Immature natural killer cell (primary cell): ENCODE measurements around the gene NUDT4. TPM values are rescaled to one million over a fixed set of nuclear protein-coding genes. Genes with fewer than 3 reads are reported as not detected.
"Not testable (repeated sequence)": the region's sequence is repeated elsewhere in the genome, so short reads cannot be mapped to it uniquely, and the experiment has no call there.

Experiments used
- DNase-seq, 3 donors: peaks; one replicate each; pipeline ENCODE4 v3.0.0; 2022; ENCODE audit warnings: mixed read lengths in 1 of 3
- H3K27ac Mint-ChIP-seq, 6 donors: one replicate each; pipeline ENCODE4 v1.8.0; 2020; ENCODE audit warnings: mixed read lengths in 6 of 6, mild to moderate bottlenecking in 5 of 6, inconsistent platforms in 4 of 6, moderate library complexity in 3 of 6
- H3K27me3 Mint-ChIP-seq, 3 donors: one replicate each; pipeline ENCODE4 v1.8.0; 2020 to 2021; ENCODE audit warnings: low read depth in 3 of 3, mild to moderate bottlenecking in 3 of 3, mixed read lengths in 3 of 3, moderate library complexity in 3 of 3, inconsistent platforms in 1 of 3
- H3K36me3 Mint-ChIP-seq, 3 donors: one replicate each; pipeline ENCODE4 v1.8.0; 2020; ENCODE audit warnings: mixed read lengths in 3 of 3, inconsistent platforms in 2 of 3, mild to moderate bottlenecking in 2 of 3
- H3K4me1 Mint-ChIP-seq, 2 donors: one replicate each; pipeline ENCODE4 v1.8.0; 2020; ENCODE audit warnings: inconsistent platforms in 2 of 2, mild to moderate bottlenecking in 2 of 2, mixed read lengths in 2 of 2, moderate library complexity in 1 of 2
- H3K4me3 Mint-ChIP-seq, 5 donors: one replicate each; pipeline ENCODE4 v1.8.0; 2020; ENCODE audit warnings: mild to moderate bottlenecking in 5 of 5, mixed read lengths in 5 of 5, inconsistent platforms in 3 of 5, moderate library complexity in 3 of 5
- H3K9me3 Mint-ChIP-seq, 6 donors: one replicate each; pipeline ENCODE4 v1.8.0; 2020; ENCODE audit warnings: mild to moderate bottlenecking in 6 of 6, mixed read lengths in 6 of 6, inconsistent platforms in 4 of 6, moderate library complexity in 3 of 6
- polyA plus RNA-seq, 3 donors: library from polyadenylated mRNA; unstranded; fragments of 300-500 nt; fragmentation: Illumina TruSeq; gene quantifications; one replicate each; pipeline ENCODE4 v1.2.3, GENCODE V29; 2021

The NUDT4 gene
- polyA plus RNA-seq, 3 donors from 2014 or later, result 29.7 to 34.1 (median 30.6) TPM

DNA sequence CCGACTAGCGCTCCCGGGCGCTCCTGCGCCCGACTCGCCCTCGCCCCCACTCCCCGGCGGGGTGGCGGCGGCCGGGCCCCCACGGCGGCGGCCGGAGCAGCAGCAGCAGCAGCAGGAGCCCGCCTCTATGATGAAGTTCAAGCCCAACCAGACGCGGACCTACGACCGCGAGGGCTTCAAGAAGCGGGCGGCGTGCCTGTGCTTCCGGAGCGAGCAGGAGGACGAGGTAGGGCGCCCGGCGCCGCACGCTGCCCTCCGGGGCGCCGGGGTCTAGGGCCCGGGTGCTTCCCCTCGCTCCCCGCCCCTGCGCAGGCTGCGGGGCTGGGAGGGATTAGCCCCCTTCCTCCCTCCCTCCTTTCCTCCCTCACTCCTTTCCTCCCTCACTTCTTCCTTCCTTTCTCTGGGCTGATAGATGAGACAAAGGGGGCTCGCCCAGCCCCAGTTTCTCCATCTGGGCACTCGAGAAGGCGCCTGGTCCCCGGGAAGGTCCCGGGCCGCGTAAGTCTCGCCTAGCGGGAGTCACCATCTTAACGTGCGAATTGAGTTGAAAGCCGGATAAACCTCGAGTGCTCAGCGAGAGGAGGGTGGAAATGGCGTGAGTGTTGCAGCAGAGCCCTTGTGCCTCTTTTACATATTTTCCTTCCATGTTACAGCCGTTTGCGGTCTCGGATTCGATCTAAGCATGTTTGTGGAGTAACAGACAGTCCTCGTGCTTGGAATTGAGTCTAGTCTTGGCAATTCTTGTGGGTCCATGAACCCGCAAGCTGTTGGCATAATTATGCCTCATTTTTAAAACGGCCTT is 672 bp downstream of the NUDT4 start:
- H3K36me3 Mint-ChIP-seq, H3K27me3 Mint-ChIP-seq, H3K9me3 Mint-ChIP-seq: not testable (repeated sequence)
- Mint-ChIP-seq H3K4me1 (peaks cover 46 to 47% of the 10 kb centered on the region in 2 donors), H3K4me3 (peak overlapping the region; percentile 97 to 100 (median 99)), H3K27ac (peak overlapping the region; percentile 94 to 99 (median 97))
- DNase-seq, result peak; percentile 59 to 63 (median 61)

DNA sequence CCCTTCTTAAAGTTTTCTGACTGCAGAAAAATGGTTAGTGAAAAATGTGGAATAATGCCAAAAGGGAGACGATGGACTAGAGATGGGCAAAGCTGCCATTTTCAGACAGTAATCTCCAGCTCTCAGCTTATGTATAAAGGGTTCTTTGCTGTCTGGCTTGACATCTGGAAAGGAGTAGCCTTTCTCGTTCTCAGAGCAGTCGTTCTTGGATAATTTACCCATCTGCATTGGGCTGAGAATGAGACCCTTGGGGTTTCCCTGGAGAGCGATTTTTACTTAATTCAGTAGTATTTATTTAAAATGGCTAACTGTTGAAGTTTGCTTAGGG is 1.2 kb downstream of the NUDT4 start:
- DNase-seq, result no peak
- Mint-ChIP-seq H3K36me3 (no peaks in the 10 kb centered on the region), H3K4me3 (peak overlapping the region; percentile 97 to 100 (median 99)), H3K4me1 (peaks cover 46 to 47% of the 10 kb centered on the region in 2 donors), H3K27me3 (peaks cover 5 to 8% (median 5%) of the 10 kb centered on the region in 3 donors), H3K9me3 (no peaks in the 10 kb centered on the region), H3K27ac (peak overlapping the region; percentile 94 to 99 (median 97))

DNA sequence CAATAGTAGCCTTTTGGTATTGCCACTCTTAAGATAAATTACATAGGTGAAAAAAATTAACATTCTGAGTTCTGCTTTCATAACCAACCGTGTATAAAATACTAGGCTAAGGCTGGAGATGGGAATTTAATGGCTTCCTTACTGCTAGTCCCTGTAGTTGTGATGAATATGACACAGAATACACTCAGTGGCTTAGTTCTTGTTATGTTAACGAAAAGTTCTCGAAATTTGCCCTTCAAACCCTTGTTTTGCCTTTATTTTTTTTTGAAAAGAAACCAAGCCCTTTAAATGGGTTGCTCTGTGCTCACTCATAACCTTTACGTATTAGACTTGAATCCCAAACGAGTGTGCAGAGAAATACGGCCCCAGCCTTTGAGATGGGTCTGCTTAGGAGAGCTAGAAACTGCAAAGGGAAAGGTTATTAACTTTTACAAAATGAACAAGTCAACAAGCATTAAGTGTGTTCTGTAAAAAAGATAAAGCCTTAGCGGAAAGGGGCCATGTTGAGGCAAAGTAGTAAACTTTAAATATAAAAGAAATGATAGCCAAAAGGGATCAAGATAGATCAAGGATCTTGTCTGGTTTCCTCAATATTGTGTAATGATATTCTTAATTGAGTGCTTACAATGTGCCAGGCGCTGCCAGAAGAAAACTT is 1.7 kb downstream of the NUDT4 start:
- DNase-seq, result no peak
- peaks cover 5 to 8% (median 5%) of the 10 kb centered on the region in 3 donors for H3K27me3 Mint-ChIP-seq
- no peaks in the 10 kb centered on the region for H3K36me3 Mint-ChIP-seq
- peak overlapping the region; percentile 94 to 99 (median 97) for H3K27ac Mint-ChIP-seq
- H3K4me3 Mint-ChIP-seq, result peak overlapping the region; percentile 97 to 100 (median 99)
- H3K9me3 Mint-ChIP-seq, result no peaks in the 10 kb centered on the region
- H3K4me1 Mint-ChIP-seq, result peaks cover 46 to 47% of the 10 kb centered on the region in 2 donors

- Mint-ChIP-seq H3K4me3 (peak overlapping the region; percentile 97 to 100 (median 99)), H3K27me3 (peaks cover 5 to 8% (median 5%) of the 10 kb centered on the region in 3 donors), H3K36me3 (no peaks in the 10 kb centered on the region), H3K4me1 (peaks cover 47 to 51% of the 10 kb centered on the region in 2 donors), H3K27ac (peak overlapping the region; percentile 25 to 97 (median 96)), H3K9me3 (no peaks in the 10 kb centered on the region)
- DNase-seq, result no peak
Observed at GRCh38 chr12:93379981-93380361, 2.2 kb downstream of the NUDT4 start.

DNA sequence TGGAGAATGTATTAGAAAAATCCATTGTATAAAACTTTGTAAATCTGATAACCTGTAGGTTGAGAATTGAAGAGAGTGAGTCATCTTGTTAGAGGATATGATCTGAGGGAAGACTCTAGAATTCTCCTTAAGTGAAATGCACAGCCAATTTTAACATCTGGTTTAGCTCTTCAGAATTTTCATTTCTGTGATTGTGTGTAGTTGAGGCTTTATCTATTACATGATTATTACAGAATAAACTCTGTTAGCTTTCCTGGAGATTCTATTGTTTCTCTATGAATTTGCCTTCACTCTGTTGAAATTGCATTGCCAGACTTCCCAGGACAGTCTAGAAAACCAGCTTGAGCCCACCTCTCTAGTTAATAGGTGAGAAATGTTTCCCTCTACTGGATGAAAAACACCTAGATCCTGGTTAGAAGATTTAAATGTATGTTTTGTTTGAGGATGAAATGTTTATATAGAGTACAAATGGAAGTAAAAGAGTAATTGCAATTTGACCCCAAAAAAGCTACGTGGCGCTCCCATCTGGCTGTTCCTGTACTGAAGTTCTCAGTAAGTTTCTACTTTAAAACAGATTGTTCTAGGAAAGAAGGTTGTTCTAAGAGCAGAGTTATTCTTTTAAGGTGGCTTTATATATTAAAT is 2.9 kb downstream of the NUDT4 start:
- H3K36me3 Mint-ChIP-seq, result no peaks in the 10 kb centered on the region
- DNase-seq, result no peak
- H3K4me1 Mint-ChIP-seq, result peaks cover 52 to 57% of the 10 kb centered on the region in 2 donors
- peaks cover 5 to 8% (median 5%) of the 10 kb centered on the region in 3 donors for H3K27me3 Mint-ChIP-seq
- peak overlapping the region; percentile 15 to 100 (median 99) for H3K4me3 Mint-ChIP-seq
- H3K9me3 Mint-ChIP-seq, result no peaks in the 10 kb centered on the region
- peak overlapping the region in 3 of 6 donors; percentile 17 to 97 (median 94) for H3K27ac Mint-ChIP-seq

DNA sequence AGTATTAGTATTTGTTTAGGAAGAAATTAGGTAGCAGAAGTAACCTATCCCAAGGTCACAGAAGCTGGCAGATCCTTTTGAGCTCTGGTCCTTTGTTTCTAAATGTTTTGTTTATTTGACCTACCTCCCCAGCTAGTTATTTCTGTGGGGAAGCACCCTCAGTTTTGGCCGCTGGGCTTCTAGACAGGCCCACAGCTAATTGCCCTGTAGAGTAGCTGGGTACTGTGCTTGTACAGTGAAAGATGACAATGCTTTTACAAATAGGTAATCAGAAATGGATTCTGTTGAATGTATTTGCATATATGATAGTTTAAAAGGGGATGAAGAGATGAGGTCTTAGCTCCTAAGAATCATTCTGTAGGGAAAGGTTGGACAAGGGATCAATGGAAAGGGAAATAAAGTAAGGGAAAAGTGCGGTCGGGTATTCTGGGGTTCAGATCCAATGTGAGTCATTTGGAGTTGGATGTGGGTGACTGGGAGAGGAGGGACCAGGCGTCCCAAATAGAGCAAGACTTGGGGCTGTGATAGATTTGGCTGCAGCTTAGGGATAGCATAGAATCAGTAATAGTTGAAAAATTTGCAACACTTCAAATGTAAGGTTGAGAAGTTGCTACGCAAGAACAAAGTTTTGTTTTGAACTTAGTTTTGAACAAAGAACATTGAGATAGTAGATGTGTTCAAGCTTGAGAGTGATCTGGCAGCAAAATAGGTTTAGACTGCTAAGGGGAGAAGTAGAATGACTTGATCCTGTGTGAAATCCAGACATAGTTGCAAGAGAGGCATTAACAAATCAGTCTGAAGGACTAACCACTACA is 3.6 kb downstream of the NUDT4 start:
- Mint-ChIP-seq H3K4me3 (peak overlapping the region in 3 of 5 donors; percentile 31 to 97 (median 34)), H3K9me3 (no peaks in the 10 kb centered on the region), H3K4me1 (peaks cover 52 to 59% of the 10 kb centered on the region in 2 donors), H3K36me3 (no peaks in the 10 kb centered on the region), H3K27ac (no peak overlapping the region), H3K27me3 (peaks cover 5 to 8% (median 5%) of the 10 kb centered on the region in 3 donors)
- DNase-seq, result no peak

GRCh38 chr12:93381976-93382437 is 4.3 kb downstream of the NUDT4 start:
- H3K4me3 Mint-ChIP-seq, result not testable (repeated sequence)

GRCh38 chr12:93387780-93388179 is 10.1 kb downstream of the NUDT4 start:
- H3K9me3 Mint-ChIP-seq, result no peaks in the 10 kb centered on the region
- H3K4me3 Mint-ChIP-seq, result no peak overlapping the region
- DNase-seq, result no peak
- H3K27me3 Mint-ChIP-seq, result no peaks in the 10 kb centered on the region
- H3K36me3 Mint-ChIP-seq, result no peaks in the 10 kb centered on the region
- peaks cover 17 to 44% of the 10 kb centered on the region in 2 donors for H3K4me1 Mint-ChIP-seq
- no peak overlapping the region for H3K27ac Mint-ChIP-seq

More at GRCh38 chr12:93381976-93382437, 4.3 kb downstream of the NUDT4 start:
- H3K9me3 Mint-ChIP-seq, H3K27ac Mint-ChIP-seq, H3K27me3 Mint-ChIP-seq, DNase-seq, H3K36me3 Mint-ChIP-seq: not testable (repeated sequence)
- H3K4me1 Mint-ChIP-seq, result peaks cover 51 to 57% of the 10 kb centered on the region in 2 donors

GRCh38 chr12:93390031-93390430 is 12.3 kb downstream of the NUDT4 start:
- no peaks in the 10 kb centered on the region for H3K36me3 Mint-ChIP-seq
- peaks cover 10 to 40% of the 10 kb centered on the region in 2 donors for H3K4me1 Mint-ChIP-seq
- no peaks in the 10 kb centered on the region for H3K9me3 Mint-ChIP-seq
- DNase-seq, result no peak
- no peaks in the 10 kb centered on the region for H3K27me3 Mint-ChIP-seq
- H3K4me3 Mint-ChIP-seq, result no peak overlapping the region
- H3K27ac Mint-ChIP-seq, result peak overlapping the region in 1 of 6 donors; percentile 6

DNA sequence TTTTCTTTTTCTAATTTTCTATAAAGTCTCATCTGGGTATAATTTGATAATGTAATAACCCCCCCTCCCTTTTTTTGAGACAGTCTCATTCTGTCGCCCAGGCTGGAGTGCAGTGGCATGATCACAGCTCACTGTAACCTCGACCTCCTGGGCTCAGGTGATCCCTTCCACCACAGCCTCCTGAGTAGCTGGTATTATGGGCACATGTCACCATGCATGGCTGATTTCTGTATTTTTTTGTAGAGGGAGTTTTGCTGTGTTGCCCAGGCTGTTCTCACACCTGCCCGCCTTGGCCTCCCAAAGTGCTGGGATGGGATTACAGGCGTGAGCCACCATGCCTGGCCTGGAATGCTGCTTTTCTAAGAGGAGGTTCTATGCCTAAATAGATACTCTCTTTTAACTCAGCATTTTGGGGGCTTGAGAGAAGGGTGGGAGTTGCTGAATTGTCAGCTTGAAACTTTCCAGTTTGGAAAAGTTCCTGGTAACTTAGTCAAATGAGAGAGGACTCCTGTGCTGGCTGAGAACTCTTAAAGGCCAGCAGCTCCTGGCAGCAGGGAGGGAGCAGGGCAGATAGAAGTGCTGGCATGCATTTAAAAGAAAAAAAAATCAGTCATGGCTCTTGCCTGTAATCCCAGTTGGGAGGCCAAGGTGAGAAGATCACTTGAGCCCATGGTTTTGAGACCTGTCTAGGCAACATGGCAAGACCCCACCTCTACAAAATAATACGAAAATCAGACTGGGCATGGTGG is 13.0 kb downstream of the NUDT4 start:
- Mint-ChIP-seq H3K27me3 (no peaks in the 10 kb centered on the region), H3K4me3 (no peak overlapping the region), H3K9me3 (no peaks in the 10 kb centered on the region), H3K27ac (peak overlapping the region in 1 of 6 donors; percentile 21), H3K4me1 (peaks cover 6 to 34% of the 10 kb centered on the region in 2 donors), H3K36me3 (no peaks in the 10 kb centered on the region)
- no peak for DNase-seq

DNA sequence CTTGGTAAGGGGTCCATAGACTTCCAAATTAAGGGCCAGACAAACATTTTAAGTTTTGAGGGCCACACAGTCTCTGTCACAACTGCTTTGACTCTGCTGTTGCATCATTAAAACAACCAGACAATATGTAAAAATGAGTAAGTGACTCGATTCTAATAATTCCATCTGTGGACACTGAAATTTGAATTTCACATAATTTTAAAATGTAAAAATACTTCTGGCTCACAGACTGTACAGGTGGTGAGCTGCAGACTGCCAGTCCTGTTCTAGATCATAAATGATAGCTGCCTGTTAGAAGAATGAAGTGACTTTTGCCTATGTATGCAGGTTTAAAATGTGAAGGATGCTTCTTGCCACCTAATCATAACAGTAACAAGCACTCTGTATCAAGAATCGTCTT is 15.7 kb downstream of the NUDT4 start:
- Mint-ChIP-seq H3K36me3 (no peaks in the 10 kb centered on the region), H3K4me1 (peaks cover 2 to 19% of the 10 kb centered on the region in 2 donors), H3K27ac (peak overlapping the region in 1 of 6 donors; percentile 67), H3K9me3 (no peaks in the 10 kb centered on the region), H3K4me3 (no peak overlapping the region), H3K27me3 (peaks cover 0 to 3% (median 0%) of the 10 kb centered on the region in 3 donors)
- no peak for DNase-seq

DNA sequence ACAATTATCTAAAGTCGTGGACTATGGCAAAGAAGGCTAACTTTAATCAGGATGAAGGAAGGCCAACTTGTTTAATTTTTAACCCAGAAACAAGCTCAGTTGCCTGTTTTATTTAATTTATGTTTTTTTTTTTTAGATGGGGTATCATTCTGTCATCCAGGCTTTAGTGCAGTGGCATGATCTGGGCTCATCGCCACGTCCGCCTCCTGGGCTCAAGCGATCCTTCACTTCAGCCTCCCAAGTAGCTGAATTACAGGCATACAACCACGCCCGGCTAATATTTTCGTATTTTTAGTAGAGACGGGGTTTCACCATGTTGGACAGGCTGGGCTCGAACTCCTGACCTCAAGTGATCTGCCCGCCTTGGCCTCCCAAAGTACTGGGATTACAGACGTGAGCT is 19.7 kb downstream of the NUDT4 start:
- H3K27ac Mint-ChIP-seq, result no peak overlapping the region
- no peaks in the 10 kb centered on the region for H3K9me3 Mint-ChIP-seq
- no peak overlapping the region for H3K4me3 Mint-ChIP-seq
- H3K4me1 Mint-ChIP-seq, result peaks cover 0 to 1% of the 10 kb centered on the region in 2 donors
- H3K36me3 Mint-ChIP-seq, result no peaks in the 10 kb centered on the region
- H3K27me3 Mint-ChIP-seq, result peaks cover 0 to 3% (median 0%) of the 10 kb centered on the region in 3 donors
- no peak for DNase-seq
